Astrocyte of the cerebellum (primary cell): ENCODE data around the gene CCDC70.

Experiments
- DNase-seq: peaks from one replicate; pipeline ENCODE4 v3.0.0-alpha.2; 2011; ENCODE audit warnings: low read depth
- H3K4me3 ChIP-seq: 2 replicates; pipeline ENCODE4 v1.5.1; 2011; ENCODE audit warnings: mild to moderate bottlenecking, low read depth, low read length, moderate library complexity
- in situ Hi-C: cut with HindIII; loops from 2 replicates; pipeline ENCODE4 v1.10.0; 2017; ENCODE audit warnings: low sequenced_read_pairs
- TF ChIP-seq, protein P1 (sequence below): IDR thresholded peaks from 2 replicates; pipeline ENCODE4 v1.5.1; 2012; ENCODE audit warnings: low read length, low read depth, moderate library complexity, mild to moderate bottlenecking; ENCODE audit errors: missing control alignments

Gene CCDC70

DNA sequence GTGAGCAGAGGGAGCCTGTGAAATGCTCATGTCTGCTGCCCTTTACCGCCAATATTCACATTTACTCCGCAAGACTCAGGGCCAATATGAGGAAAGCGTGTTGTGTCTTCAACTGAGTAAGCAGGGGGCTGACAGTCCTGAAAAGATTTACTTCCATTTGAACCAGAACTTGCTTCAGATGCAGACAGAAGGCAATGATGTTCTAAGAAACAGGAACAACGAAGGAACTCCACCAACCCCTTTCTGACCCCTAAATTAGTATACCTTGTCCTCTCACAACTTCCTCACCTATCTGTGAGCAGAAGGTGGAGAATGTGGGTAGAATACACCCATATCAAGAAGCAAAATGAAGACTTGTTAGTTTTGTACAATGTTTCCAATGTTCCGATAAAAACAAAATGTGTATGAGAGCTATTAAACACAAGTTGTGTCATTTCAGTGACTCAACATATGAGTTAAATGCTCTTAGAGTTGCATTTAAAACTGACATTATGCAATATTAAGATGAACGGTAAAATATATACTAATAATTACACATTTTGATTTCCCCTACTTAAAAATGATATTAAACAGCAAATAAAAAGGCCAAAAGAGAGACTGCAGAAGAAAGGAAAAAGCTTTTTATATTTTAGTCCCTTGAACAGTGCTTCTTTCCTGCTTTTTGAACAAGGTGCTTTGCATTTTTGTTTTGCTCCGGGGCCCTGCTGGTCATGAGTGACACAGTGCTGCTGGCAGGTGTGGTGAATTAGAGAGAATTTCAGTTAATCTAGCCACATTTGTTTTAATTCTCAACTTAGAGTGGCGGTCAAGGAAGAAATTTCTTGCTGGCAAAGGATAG lies 32.8 kb upstream of the CCDC70 start:
- in situ Hi-C loops: no loop called here
- DNase-seq: no peak
- TF ChIP-seq, protein P1, sequence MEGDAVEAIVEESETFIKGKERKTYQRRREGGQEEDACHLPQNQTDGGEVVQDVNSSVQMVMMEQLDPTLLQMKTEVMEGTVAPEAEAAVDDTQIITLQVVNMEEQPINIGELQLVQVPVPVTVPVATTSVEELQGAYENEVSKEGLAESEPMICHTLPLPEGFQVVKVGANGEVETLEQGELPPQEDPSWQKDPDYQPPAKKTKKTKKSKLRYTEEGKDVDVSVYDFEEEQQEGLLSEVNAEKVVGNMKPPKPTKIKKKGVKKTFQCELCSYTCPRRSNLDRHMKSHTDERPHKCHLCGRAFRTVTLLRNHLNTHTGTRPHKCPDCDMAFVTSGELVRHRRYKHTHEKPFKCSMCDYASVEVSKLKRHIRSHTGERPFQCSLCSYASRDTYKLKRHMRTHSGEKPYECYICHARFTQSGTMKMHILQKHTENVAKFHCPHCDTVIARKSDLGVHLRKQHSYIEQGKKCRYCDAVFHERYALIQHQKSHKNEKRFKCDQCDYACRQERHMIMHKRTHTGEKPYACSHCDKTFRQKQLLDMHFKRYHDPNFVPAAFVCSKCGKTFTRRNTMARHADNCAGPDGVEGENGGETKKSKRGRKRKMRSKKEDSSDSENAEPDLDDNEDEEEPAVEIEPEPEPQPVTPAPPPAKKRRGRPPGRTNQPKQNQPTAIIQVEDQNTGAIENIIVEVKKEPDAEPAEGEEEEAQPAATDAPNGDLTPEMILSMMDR: no peak
- H3K4me3 ChIP-seq: no peak overlapping the region

GRCh38 chr13:51829568-51829899 lies 32.2 kb upstream of the CCDC70 start:
- DNase-seq: no peak
- TF ChIP-seq, protein P1: no peak
- in situ Hi-C loops: no loop called here
- no peak overlapping the region for H3K4me3 ChIP-seq

DNA sequence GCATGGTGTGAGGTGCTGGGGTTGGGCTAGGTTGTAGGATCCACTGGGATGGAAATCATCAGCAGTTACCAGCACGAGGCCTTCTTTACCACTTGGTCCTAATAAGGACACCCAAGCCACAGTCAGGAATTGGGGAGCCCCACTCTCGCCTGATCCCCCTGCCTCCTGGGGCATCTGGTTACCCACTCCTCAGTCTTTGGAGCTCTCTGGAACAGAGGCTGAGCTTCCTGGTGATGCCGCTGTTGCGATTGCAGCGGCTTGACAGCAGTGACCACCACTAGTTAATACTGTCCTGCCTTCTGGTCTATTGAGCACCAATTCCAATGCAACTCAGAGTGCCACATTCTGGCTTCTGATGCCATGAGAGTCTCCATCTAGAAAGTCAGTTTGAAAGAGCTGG lies 30.2 kb upstream of the CCDC70 start:
- DNase-seq: no peak
- in situ Hi-C loops: no loop called here
- no peak overlapping the region for H3K4me3 ChIP-seq
- TF ChIP-seq, protein P1: no peak

GRCh38 chr13:51832471-51833152 lies 29.2 kb upstream of the CCDC70 start:
- DNase-seq: no peak
- no peak overlapping the region for H3K4me3 ChIP-seq
- TF ChIP-seq, protein P1: no peak
- in situ Hi-C loops: no loop called here

- no peak overlapping the region for H3K4me3 ChIP-seq
- TF ChIP-seq, protein P1: no peak
- no peak for DNase-seq
- in situ Hi-C loops: no loop called here
Measured at GRCh38 chr13:51833980-51834379, 27.8 kb upstream of the CCDC70 start.

- H3K4me3 ChIP-seq: no peak overlapping the region
- in situ Hi-C loops: no loop called here
- DNase-seq: no peak
- TF ChIP-seq, protein P1: no peak
Measured at GRCh38 chr13:51834581-51835171, 27.1 kb upstream of the CCDC70 start.
